ENCODE results near the gene FIP1L1. TPM values are rescaled to one million over a fixed set of nuclear protein-coding genes. Genes with fewer than 3 reads are reported as not detected.
"Not testable (repeated sequence)": the region's sequence is repeated elsewhere in the genome, so short reads cannot be mapped to it uniquely, and the experiment has no call there.

Gene FIP1L1
- total RNA-seq, 1 experiment from 2014 or later, result 41.0 TPM

DNA sequence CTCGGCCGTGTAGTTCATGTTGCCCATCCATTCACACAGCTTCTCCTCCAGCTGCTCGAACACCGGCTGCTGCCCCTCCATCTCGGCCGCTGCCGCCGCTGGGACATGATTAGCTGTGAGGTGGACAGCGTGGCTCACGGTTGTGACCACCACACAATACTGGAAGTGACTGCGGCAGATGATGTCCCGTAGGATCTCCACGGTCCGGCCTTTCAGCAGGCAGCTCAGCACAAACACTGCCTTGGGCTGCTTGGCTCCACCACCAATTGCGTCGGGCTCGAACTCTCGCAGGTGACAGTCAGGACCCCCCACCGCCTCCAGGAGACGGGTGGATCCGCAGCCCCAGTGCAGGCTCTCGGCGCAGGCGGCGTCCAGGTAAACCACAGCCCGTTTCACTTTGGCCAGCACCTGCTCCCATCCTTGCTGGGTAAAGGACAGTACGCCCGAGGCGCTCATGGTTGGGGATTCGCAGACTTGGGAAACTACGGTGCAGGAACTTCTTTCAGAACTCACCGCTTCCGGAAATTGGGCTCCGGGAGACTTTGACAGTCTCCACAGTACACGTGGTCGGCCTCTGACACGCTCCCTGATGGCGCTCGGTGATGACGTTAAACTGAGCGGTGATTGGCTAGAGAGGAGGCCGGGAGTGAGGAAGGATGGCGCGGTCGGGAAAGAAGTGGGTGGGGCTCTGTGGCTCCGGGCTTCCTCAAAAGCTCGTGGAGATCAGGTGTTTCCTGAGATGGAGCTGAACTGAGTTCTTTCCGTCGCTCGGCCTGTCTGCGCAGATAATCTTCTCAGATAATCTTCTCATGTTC lies 11.7 kb upstream of the FIP1L1 start, which contains the start of gene SCFD2:
TSS of gene SCFD2 (minus strand) at position 576 of the 815 bp plus-strand sequence.
- Histone ChIP-seq H3K4me3 (ENCODE audit: insufficient read depth, low read depth, low read length) (peak within 1 kb of the TSS; percentile 86), H3K36me3 (replicated peaks; ENCODE audit: control insufficient read depth, insufficient read depth, low read length) (no peaks in the 10 kb centered on the region), H3K27me3 (ENCODE audit: control insufficient read depth, insufficient read depth, low read length) (peaks cover 2% of the 10 kb centered on the region; the same call in 1 of the 2 replicates)
- DNase-seq, result peak; percentile 93

- Histone ChIP-seq H3K36me3 (replicated peaks; ENCODE audit: control insufficient read depth, insufficient read depth, low read length) (no peaks in the 10 kb centered on the region), H3K27me3 (ENCODE audit: control insufficient read depth, insufficient read depth, low read length) (peaks cover 3% of the 10 kb centered on the region), H3K4me3 (ENCODE audit: insufficient read depth, low read depth, low read length) (peak overlapping the region; percentile 86)
- DNase-seq, result no peak
Observed at GRCh38 chr4:53366301-53366716, 11.1 kb upstream of the FIP1L1 start.

- H3K36me3 ChIP-seq (replicated peaks; ENCODE audit: control insufficient read depth, insufficient read depth, low read length), result no peaks in the 10 kb centered on the region
Observed at GRCh38 chr4:53367721-53368120, 9.7 kb upstream of the FIP1L1 start.

DNA sequence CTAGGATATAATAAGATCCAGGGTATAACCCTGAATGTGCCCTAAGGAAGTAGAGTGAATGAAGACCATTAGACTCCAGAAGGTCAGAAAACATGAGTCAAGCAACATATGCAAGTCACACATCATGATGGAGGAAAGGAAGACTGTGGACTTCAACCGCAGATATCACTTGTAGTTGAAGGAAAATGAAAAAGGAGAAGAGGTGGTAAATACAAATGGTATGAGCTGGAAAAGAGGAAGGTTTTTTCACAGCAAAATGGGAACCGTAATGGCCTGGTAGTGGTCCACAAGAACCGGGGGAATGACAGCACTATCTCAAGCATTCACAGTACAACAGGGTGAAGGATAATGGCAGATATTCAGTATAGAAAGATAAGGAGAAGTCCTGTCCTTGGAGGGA lies 6.4 kb upstream of the FIP1L1 start:
- Histone ChIP-seq H3K27me3 (ENCODE audit: control insufficient read depth, insufficient read depth, low read length) (peaks cover 5% of the 10 kb centered on the region), H3K36me3 (replicated peaks; ENCODE audit: control insufficient read depth, insufficient read depth, low read length) (no peaks in the 10 kb centered on the region), H3K4me3 (ENCODE audit: insufficient read depth, low read depth, low read length) (no peak overlapping the region)
- DNase-seq, result no peak

More at GRCh38 chr4:53367721-53368120, 9.7 kb upstream of the FIP1L1 start:
- Histone ChIP-seq H3K27me3 (ENCODE audit: control insufficient read depth, insufficient read depth, low read length) (peaks cover 5% of the 10 kb centered on the region), H3K4me3 (ENCODE audit: insufficient read depth, low read depth, low read length) (no peak overlapping the region)
- no peak for DNase-seq

DNA sequence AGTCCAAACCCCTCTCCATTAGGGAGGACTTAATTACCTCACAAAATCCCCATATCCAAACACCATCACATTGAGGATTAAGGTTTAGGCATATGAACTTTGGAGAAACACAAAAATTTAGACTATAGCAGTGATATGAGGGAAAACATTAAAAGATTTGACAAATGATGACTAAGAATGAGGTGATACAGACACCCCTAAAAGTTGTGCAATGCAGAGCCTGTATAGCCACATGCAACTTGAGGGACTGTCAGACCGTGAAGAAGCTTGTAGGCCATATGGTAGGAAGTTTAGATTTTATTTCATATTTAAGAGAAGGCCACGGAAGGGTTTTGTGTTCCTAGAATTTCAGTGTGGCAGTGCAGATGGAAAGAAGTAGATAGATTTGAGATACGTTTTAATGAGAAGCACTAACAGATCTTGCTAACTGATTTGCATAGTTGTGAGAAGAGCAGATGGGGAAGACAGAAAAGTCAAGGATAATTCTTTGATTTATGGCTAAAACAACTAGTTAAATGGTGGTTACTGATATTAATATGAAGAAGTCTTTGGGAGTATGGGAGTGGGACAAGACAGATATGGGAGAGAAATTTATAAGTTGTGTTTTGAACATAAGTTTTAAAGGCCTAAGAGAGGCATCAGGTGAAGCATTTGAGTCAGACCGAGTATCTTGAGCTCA lies 5.5 kb upstream of the FIP1L1 start:
- no peak for DNase-seq
- H3K36me3 ChIP-seq (replicated peaks; ENCODE audit: control insufficient read depth, insufficient read depth, low read length), result no peaks in the 10 kb centered on the region
- H3K27me3 ChIP-seq (ENCODE audit: control insufficient read depth, insufficient read depth, low read length), result peaks cover 5% of the 10 kb centered on the region
- H3K4me3 ChIP-seq (ENCODE audit: insufficient read depth, low read depth, low read length), result no peak overlapping the region

- DNase-seq, result no peak
- no peaks in the 10 kb centered on the region for H3K36me3 ChIP-seq (replicated peaks; ENCODE audit: control insufficient read depth, insufficient read depth, low read length)
- H3K4me3 ChIP-seq (ENCODE audit: insufficient read depth, low read depth, low read length), result no peak overlapping the region
- peaks cover 3% of the 10 kb centered on the region for H3K27me3 ChIP-seq (ENCODE audit: control insufficient read depth, insufficient read depth, low read length)
Observed at GRCh38 chr4:53374777-53375258, 2.6 kb upstream of the FIP1L1 start.

GRCh38 chr4:53376900-53377299 lies 541 bp upstream of the FIP1L1 start:
- DNase-seq, result no peak
- Histone ChIP-seq H3K36me3 (replicated peaks; ENCODE audit: control insufficient read depth, insufficient read depth, low read length) (no peaks in the 10 kb centered on the region), H3K4me3 (ENCODE audit: insufficient read depth, low read depth, low read length) (peak overlapping the region; percentile 92), H3K27me3 (ENCODE audit: control insufficient read depth, insufficient read depth, low read length) (no peaks in the 10 kb centered on the region)

DNA sequence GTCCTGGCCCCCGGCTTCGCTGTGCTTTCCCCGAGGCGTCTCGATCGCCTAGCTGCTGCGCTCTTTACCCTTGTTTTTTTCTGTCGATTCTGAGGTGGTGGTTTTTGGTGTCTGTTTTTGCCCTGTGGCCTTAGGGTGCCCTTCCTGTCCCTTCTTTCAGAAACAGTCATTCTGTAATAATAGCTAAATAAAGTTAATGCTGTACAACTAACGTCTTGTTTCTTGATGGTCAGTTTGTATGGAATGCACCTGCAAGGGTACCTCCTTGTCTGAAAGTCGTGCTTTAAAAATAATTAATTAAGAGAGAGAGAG lies 686 bp downstream of the FIP1L1 start:
- Histone ChIP-seq H3K27me3 (ENCODE audit: control insufficient read depth, insufficient read depth, low read length) (no peaks in the 10 kb centered on the region), H3K4me3 (ENCODE audit: insufficient read depth, low read depth, low read length) (peak overlapping the region; percentile 92), H3K36me3 (replicated peaks; ENCODE audit: control insufficient read depth, insufficient read depth, low read length) (no peaks in the 10 kb centered on the region; the same call in 1 of the 2 replicates)
- no peak for DNase-seq

DNA sequence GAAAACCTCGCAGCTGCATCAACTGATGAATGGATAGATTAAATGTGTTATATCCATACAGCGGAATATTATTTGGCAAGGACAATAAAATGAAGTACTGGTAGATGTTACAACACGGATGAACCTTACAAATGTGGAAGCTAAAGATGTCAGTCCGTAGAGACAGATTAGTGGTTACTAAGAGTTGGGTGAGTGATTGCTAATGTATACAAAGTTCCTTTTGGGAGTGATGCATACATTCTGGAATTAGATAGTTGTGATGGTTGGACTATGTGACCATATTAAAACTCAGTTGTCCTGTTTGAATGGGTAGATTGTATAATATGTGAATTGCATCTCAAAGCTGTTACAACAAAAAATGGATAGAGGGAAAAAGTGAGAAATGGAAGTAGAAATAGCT lies 2.8 kb downstream of the FIP1L1 start:
- peaks cover 2% of the 10 kb centered on the region; the same call in 1 of the 2 replicates for H3K36me3 ChIP-seq (replicated peaks; ENCODE audit: control insufficient read depth, insufficient read depth, low read length)
- H3K4me3 ChIP-seq (ENCODE audit: insufficient read depth, low read depth, low read length), result no peak overlapping the region

GRCh38 chr4:53409479-53409878 lies 32.0 kb downstream of the FIP1L1 start:
- H3K27me3 ChIP-seq (ENCODE audit: control insufficient read depth, insufficient read depth, low read length); H3K36me3 ChIP-seq (replicated peaks; ENCODE audit: control insufficient read depth, insufficient read depth, low read length); DNase-seq; H3K4me3 ChIP-seq (ENCODE audit: insufficient read depth, low read depth, low read length): not testable (repeated sequence)

More for the DNA sequence above, 2.8 kb downstream of the FIP1L1 start:
- no peak for DNase-seq
- H3K27me3 ChIP-seq (ENCODE audit: control insufficient read depth, insufficient read depth, low read length), result no peaks in the 10 kb centered on the region

DNA sequence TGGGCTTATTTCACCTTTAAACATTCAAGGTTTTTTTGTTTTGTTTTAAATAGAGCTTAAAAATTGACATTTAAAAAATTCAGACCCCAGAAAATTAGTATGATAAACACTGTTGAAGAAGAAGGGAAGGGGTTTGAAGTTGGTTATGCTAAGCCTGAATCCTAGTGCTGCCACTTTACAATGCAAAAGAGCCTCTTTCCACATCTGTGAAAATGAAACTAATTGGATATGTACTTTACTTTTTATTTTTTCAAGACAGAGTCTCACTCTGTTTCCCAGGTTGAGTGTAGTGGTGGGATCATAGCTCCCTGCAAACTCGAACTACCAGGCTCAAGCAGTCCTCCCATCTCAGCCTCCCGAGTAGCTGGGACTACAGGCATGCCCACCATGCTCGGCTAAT lies 41.8 kb downstream of the FIP1L1 start:
- no peak for DNase-seq
- H3K27me3 ChIP-seq (ENCODE audit: control insufficient read depth, insufficient read depth, low read length), result no peaks in the 10 kb centered on the region
- H3K4me3 ChIP-seq (ENCODE audit: insufficient read depth, low read depth, low read length), result no peak overlapping the region
- H3K36me3 ChIP-seq (replicated peaks; ENCODE audit: control insufficient read depth, insufficient read depth, low read length), result no peaks in the 10 kb centered on the region

DNA sequence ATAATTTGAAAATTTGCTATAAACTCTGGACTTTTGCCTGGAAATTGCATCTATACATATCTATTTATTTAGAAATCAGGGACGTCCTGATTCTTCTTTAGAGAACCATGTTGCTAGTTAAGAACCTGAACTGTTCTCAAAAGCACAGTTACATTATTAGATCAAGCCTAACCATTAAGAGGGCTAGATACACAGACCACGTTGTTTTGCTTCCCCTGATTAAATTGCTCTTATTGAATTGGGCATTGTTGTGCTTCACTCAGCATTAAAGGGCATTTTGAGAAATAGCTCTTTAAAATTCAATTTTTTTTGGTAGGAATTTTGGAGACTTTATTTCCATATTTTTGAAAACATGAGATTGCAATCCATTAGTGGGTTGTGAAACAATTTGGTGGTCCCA lies 44.4 kb downstream of the FIP1L1 start:
- no peak for DNase-seq

DNA sequence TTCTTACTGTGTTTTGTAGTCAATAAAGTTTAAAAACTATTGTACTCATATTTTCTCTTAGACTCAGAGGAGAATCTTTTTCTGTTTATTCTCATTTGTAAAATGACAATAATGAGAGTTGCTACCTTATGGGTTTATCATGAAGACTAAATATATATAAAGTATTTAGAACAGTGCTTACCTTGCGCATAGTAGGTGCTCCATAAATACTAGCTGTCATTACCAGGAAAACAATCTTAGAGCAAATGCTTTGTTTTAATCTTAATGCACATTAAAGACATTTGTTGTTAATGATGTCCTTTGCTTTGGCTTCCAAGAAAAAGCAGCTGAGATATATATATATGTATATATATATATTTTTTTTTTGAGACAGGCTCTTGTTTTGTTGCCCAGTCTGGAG lies 44.9 kb downstream of the FIP1L1 start:
- no peaks in the 10 kb centered on the region for H3K27me3 ChIP-seq (ENCODE audit: control insufficient read depth, insufficient read depth, low read length)
- no peak for DNase-seq
- H3K4me3 ChIP-seq (ENCODE audit: insufficient read depth, low read depth, low read length), result no peak overlapping the region
- no peaks in the 10 kb centered on the region; the same call in 1 of the 2 replicates for H3K36me3 ChIP-seq (replicated peaks; ENCODE audit: control insufficient read depth, insufficient read depth, low read length)

More for the DNA sequence above, 44.4 kb downstream of the FIP1L1 start:
- Histone ChIP-seq H3K4me3 (ENCODE audit: insufficient read depth, low read depth, low read length) (no peak overlapping the region), H3K27me3 (ENCODE audit: control insufficient read depth, insufficient read depth, low read length) (no peaks in the 10 kb centered on the region), H3K36me3 (replicated peaks; ENCODE audit: control insufficient read depth, insufficient read depth, low read length) (no peaks in the 10 kb centered on the region)

GRCh38 chr4:53424280-53424679 lies 46.8 kb downstream of the FIP1L1 start:
- Histone ChIP-seq H3K4me3 (ENCODE audit: insufficient read depth, low read depth, low read length) (no peak overlapping the region), H3K27me3 (ENCODE audit: control insufficient read depth, insufficient read depth, low read length) (no peaks in the 10 kb centered on the region), H3K36me3 (replicated peaks; ENCODE audit: control insufficient read depth, insufficient read depth, low read length) (peaks cover 5% of the 10 kb centered on the region)
- no peak for DNase-seq

DNA sequence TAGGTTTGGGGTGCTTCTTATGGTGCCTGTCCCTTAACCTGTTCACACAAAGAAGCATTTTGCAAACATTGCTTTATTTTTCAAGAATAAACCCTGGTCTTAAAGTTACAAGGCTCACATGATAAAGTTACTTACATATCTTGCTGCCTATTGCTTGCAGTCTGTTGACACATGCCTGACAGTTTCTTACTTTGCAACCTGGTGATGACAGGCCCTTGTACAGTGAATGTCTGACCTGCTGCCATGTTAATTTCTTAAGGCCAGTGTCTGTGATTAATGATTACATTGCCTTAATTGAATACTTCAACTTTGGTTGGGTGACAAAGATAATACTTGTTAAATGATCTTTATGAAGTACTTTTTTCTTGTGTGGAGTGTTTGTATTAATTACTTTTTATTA lies 49.9 kb downstream of the FIP1L1 start:
- H3K4me3 ChIP-seq (ENCODE audit: insufficient read depth, low read depth, low read length), result no peak overlapping the region
- peaks cover 5% of the 10 kb centered on the region for H3K36me3 ChIP-seq (replicated peaks; ENCODE audit: control insufficient read depth, insufficient read depth, low read length)
- no peak for DNase-seq
- no peaks in the 10 kb centered on the region for H3K27me3 ChIP-seq (ENCODE audit: control insufficient read depth, insufficient read depth, low read length)

Measured in H7 (cell line).